ENCODE measurements around the gene GABRD. TPM values are rescaled to one million over a fixed set of nuclear protein-coding genes. Genes with fewer than 3 reads are reported as not detected.

GABRD gene
- total RNA-seq, 1 experiment from 2014 or later: 15.6 TPM

- DNase-seq (ENCODE audit: low read depth, low spot score): no peak
- no peak for ATAC-seq
- ChIA-PET RAD21 (ENCODE audit: low non-redundant PET in 1 of 2, low total read pairs in 2 of 2, uncharacterized antibody in 2 of 2, unreplicated experiment in 2 of 2) (interaction anchor here (0.7 to 2.6 kb wide), 7 partner anchors 15 to 101 kb away, joined by 3 to 11 read pairs (median 5); no protein-coding TSS in a partner anchor), POLR2A (interaction anchor here (1.3 kb wide), 1 partner anchor 137 kb away, joined by 3 read pairs; no protein-coding TSS in a partner anchor), CTCF (interaction anchor here (0.9 to 4.1 kb wide), 19 partner anchors 9 to 187 kb away, joined by 3 to 70 read pairs (median 4); partner anchors contain the start of genes GABRD and TMEM52)
- H3K9me3 ChIP-seq (ENCODE audit: control insufficient read depth in 1 of 2, insufficient read depth in 1 of 2, low read depth in 1 of 2, low read length in 2 of 2): no peaks in the 10 kb centered on the region
- H3K27me3 ChIP-seq (ENCODE audit: insufficient read depth, low read length): no peaks in the 10 kb centered on the region
- no peak overlapping the region for H3K27ac ChIP-seq (ENCODE audit: low read depth, low read length)
- H3K36me3 ChIP-seq (ENCODE audit: control insufficient read depth in 1 of 2, insufficient read depth in 2 of 2, low read length in 2 of 2): no peaks in the 10 kb centered on the region
- no peaks in the 10 kb centered on the region for H3K9me2 ChIP-seq (ENCODE audit: insufficient read depth)
- intact Hi-C loops (cut with micrococcal nuclease): loop anchor here (1.0 to 5.0 kb wide), 3 partner anchors 85 to 138 kb away; no protein-coding TSS in a partner anchor
- H4K20me1 ChIP-seq (ENCODE audit: insufficient read depth): no peaks in the 10 kb centered on the region
- TF ChIP-seq POLR2AphosphoS5 (IDR thresholded peaks at IDR 0.05; ENCODE audit: low read depth, low read length): no peak
- no peak for TF ChIP-seq CBX3 (IDR thresholded peaks at IDR 0.05; ENCODE audit: low read depth)
- no peak for TF ChIP-seq FOSL1 (IDR thresholded peaks at IDR 0.05; ENCODE audit: low read depth)
- no peak for TF ChIP-seq EGR1 (IDR thresholded peaks at IDR 0.05; ENCODE audit: low read depth)
- TF ChIP-seq YY1 (IDR thresholded peaks at IDR 0.05; ENCODE audit: extremely low read depth, insufficient replicate concordance, low read depth, low read length): no peak
- no peak for TF ChIP-seq SRF (IDR thresholded peaks at IDR 0.05; ENCODE audit: low read depth)
- no peak for TF ChIP-seq ZBTB33 (IDR thresholded peaks at IDR 0.05; ENCODE audit: extremely low read depth, insufficient replicate concordance, low read length)
- BruUV-seq (replicated peaks): no TSS peak
- no peak overlapping the region for H2AFZ ChIP-seq (ENCODE audit: low read depth, low read length, poor library complexity, severe bottlenecking)
- no peak overlapping the region for H3K4me3 ChIP-seq (replicated peaks in 1 of 2; ENCODE audit: low read depth in 1 of 2, low read length in 2 of 2)
- H3K4me2 ChIP-seq (ENCODE audit: low read length): peak overlapping the region; percentile 58
- no peak overlapping the region; the same call in 1 of the 2 replicates for H3K9ac ChIP-seq (ENCODE audit: low read length)
- H3K4me1 ChIP-seq (ENCODE audit: control insufficient read depth in 1 of 2, insufficient read depth in 2 of 2, low read length in 2 of 2): peaks cover 18 to 41% of the 10 kb centered on the region in 2 experiments
- H3K79me2 ChIP-seq (ENCODE audit: insufficient read depth, low read length): peaks cover under 1% of the 10 kb centered on the region; the same call in 1 of the 2 replicates
Measured at GRCh38 chr1:2045468-2046173, 26.5 kb downstream of the GABRD start.
